ENCODE measurements around the gene GBA2.
A peak's percentile ranks its signal among the peaks of the same experiment; 100 is the strongest.

GRCh38 chr9:35756275-35757225 is 7.5 kb upstream of the GBA2 start:
- no peak for TF ChIP-seq EZH2 (IDR thresholded peaks at IDR 0.05)
- peak; percentile 57; the same call in 1 of the 2 replicates for TF ChIP-seq POLR2AphosphoS5 (IDR thresholded peaks at IDR 0.05; ENCODE audit: borderline replicate concordance, low read depth, low read length)

Measured in SK-N-MC (cell line).